AG09309 (cell line): Measurements from ENCODE around the gene ZBTB18.
"Not testable (repeated sequence)": the region's sequence is repeated elsewhere in the genome, so short reads cannot be mapped to it uniquely, and the experiment has no call there.

ENCODE experiments used
- DNase-seq: peaks from one replicate; pipeline ENCODE4 v3.0.0-alpha.2; 2010; ENCODE audit warnings: low read depth
- H3K4me3 ChIP-seq: 2 replicates; pipeline ENCODE4 v1.5.1; 2011; ENCODE audit warnings: mild to moderate bottlenecking, low read depth, low read length, moderate library complexity; ENCODE audit not compliant: control insufficient read depth
- CTCF ChIP-seq: IDR thresholded peaks from 2 replicates; pipeline ENCODE4 v1.5.1; 2011; ENCODE audit warnings: mild to moderate bottlenecking, low read depth, low read length, inconsistent platforms; ENCODE audit not compliant: insufficient read depth, control insufficient read depth; ENCODE audit errors: missing control alignments

ZBTB18 gene

GRCh38 chr1:244011271-244011670 is 39.8 kb upstream of the ZBTB18 start:
- no peak for TF ChIP-seq CTCF
- H3K4me3 ChIP-seq, result no peak overlapping the region
- DNase-seq, result no peak

- no peak for DNase-seq
- H3K4me3 ChIP-seq, result no peak overlapping the region
- no peak for TF ChIP-seq CTCF
Observed at GRCh38 chr1:244011786-244012185, 39.3 kb upstream of the ZBTB18 start.

- TF ChIP-seq CTCF, result no peak
- DNase-seq, result no peak
- H3K4me3 ChIP-seq, result no peak overlapping the region
Observed at GRCh38 chr1:244012202-244012601, 38.9 kb upstream of the ZBTB18 start.

GRCh38 chr1:244013100-244013499 is 38.0 kb upstream of the ZBTB18 start:
- H3K4me3 ChIP-seq, result no peak overlapping the region
- DNase-seq, result no peak
- no peak for TF ChIP-seq CTCF

GRCh38 chr1:244014862-244015261 is 36.2 kb upstream of the ZBTB18 start:
- DNase-seq, H3K4me3 ChIP-seq: not testable (repeated sequence)
- peak; percentile 28 for TF ChIP-seq CTCF

GRCh38 chr1:244019982-244020485 is 31.0 kb upstream of the ZBTB18 start:
- no peak for TF ChIP-seq CTCF
- no peak overlapping the region for H3K4me3 ChIP-seq
- no peak for DNase-seq

- TF ChIP-seq CTCF, result no peak
- no peak overlapping the region for H3K4me3 ChIP-seq
Observed at GRCh38 chr1:244021427-244021826, 29.7 kb upstream of the ZBTB18 start.

More at GRCh38 chr1:244021427-244021826, 29.7 kb upstream of the ZBTB18 start:
- no peak for DNase-seq
